ENCODE data around the gene VWA7. TPM values are rescaled to one million over a fixed set of nuclear protein-coding genes. Genes with fewer than 3 reads are reported as not detected.

The VWA7 gene
- total RNA-seq, 2 experiments from 2014 or later, result 5.2 to 5.7 TPM

DNA sequence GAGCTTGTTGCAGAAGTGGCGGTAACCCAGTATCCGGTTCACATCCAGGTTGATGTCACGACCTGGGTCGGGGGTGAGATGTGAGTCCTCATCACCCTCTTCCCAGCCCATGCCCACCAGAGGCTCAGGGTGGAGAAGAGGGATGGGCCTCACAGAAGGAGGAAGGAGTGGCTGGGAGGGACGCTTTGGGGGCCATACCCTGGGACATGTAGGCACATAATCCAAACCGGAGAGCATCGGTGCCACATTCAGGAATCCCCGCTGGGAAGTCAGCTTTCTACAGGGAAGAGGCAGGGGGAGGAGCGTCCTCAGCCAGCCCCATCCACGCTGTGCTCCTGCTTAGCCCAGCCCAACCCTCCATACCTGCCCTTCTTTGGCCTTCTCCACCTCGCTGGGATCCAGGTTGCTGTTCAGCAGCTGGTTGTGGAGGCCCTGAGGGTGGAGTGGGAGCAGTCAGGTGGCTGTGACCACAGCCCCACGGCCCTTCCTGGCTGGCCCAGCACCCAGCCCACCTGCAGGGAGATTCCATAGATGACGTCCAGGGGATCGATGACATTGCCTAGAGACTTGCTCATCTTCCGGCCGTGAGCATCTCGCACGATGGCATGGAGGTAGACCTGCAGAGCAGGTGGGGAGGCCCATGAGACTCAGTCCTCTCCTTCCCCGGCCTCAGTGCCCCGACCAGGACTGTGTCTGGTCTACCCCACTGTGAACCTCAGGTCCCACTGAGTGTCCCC lies 3.5 kb upstream of the VWA7 start:
- POLR2A ChIA-PET, result interaction anchor here (1.0 to 1.4 kb wide), 3 partner anchors 11 to 55 kb away, joined by 3 to 4 read pairs (median 4); no protein-coding TSS in a partner anchor
- DNase-seq, result no peak
- ATAC-seq (ENCODE audit: low read depth), result no peak
- Mint-ChIP-seq H3K27ac (no peak overlapping the region), H3K36me3 (peaks cover 14% of the 10 kb centered on the region), H3K4me1 (peaks cover 13% of the 10 kb centered on the region), H3K4me3 (no peak overlapping the region), H3K27me3 (no peaks in the 10 kb centered on the region), H3K9me3 (no peaks in the 10 kb centered on the region)

GRCh38 chr6:31779908-31780307 lies 2.8 kb upstream of the VWA7 start:
- peaks cover 19% of the 10 kb centered on the region for H3K4me1 Mint-ChIP-seq
- POLR2A ChIA-PET, result interaction anchor here (1.0 kb wide), 1 partner anchor 56 kb away, joined by 4 read pairs; no protein-coding TSS in a partner anchor
- no peak overlapping the region for H3K27ac Mint-ChIP-seq
- peaks cover 14% of the 10 kb centered on the region for H3K36me3 Mint-ChIP-seq
- no peaks in the 10 kb centered on the region for H3K9me3 Mint-ChIP-seq
- ATAC-seq (ENCODE audit: low read depth), result no peak
- no peaks in the 10 kb centered on the region for H3K27me3 Mint-ChIP-seq
- H3K4me3 Mint-ChIP-seq, result no peak overlapping the region
- DNase-seq, result no peak

DNA sequence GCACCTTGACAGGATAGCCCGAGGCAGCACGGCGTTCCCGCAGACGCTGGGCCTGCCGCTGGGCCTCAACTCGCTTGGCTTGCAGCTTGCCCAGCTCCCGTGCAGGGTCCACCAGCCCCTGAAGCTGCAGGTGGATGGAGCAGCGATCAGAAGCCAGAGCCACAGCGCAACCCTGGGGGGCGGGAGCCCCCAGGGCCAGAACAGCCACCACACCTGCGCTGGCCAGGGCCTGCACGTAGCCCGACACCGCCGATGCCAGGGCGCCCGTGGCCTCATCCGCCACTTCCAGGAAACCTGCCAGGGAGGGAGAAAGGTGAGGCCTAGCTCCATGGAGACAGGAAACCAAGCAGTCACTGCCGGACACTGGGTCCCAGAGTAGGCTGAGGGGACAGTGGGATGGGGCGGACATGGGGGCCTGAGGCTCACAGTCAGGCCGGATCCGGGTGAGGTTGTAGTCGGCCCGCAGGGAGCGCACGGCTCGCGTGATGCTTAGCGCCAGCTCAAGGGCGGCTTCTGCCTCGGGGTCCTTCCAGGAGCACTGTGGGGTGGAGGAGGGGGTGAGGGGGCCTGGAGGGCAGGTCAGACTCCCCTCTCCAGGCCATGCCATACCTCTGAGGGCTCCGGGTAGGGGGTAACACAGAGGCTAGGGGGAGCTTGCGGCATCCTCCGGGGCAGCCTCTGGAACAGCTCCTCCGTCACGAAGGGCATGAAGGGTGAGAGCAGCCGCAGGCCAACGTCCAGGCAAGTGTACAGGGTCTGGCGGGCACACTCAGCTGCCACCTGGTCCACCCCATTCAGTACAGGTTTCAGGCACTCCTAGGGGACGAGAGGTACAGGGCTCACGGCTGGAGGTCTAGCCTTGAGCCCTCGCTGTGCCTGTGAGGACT lies 2.1 kb upstream of the VWA7 start:
- DNase-seq, result no peak
- POLR2A ChIA-PET, result interaction anchor here (0.7 to 1.0 kb wide), 2 partner anchors 42 to 56 kb away, joined by 3 to 4 read pairs; partner anchors contain the start of gene CLIC1
- ATAC-seq (ENCODE audit: low read depth), result no peak
- Mint-ChIP-seq H3K4me1 (peaks cover 19% of the 10 kb centered on the region), H3K36me3 (peaks cover 9% of the 10 kb centered on the region), H3K9me3 (no peaks in the 10 kb centered on the region), H3K27ac (no peak overlapping the region), H3K27me3 (no peaks in the 10 kb centered on the region), H3K4me3 (no peak overlapping the region)

DNA sequence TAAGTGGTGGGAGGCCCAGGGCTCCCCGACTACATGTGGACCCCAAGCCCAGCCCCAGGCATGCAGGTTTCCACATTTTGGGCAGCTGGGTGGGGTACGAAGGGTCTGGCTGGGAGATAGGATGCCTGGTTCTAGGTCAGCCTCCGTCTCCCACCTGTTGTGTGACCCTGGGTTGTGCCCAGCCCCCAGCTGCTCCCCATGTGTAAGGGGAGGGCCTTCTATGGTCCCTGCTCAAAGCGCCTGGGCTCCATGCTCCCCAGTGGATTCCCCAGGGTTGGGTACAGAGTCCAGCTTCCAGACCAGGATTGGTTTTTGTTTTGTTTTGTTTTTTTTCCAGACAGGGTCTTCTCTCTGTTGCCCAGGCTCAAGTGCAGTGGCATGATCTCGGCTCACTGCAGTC lies 1.1 kb upstream of the VWA7 start:
- Mint-ChIP-seq H3K27ac (peak overlapping the region; percentile 16), H3K4me3 (no peak overlapping the region), H3K27me3 (no peaks in the 10 kb centered on the region), H3K4me1 (peaks cover 19% of the 10 kb centered on the region), H3K36me3 (peaks cover 5% of the 10 kb centered on the region), H3K9me3 (no peaks in the 10 kb centered on the region)
- no peak for DNase-seq
- ATAC-seq (ENCODE audit: low read depth), result no peak
- POLR2A ChIA-PET, result interaction anchor here (1.3 to 2.2 kb wide), 2 partner anchors 9 to 18 kb away, joined by 3 to 7 read pairs; no protein-coding TSS in a partner anchor

DNA sequence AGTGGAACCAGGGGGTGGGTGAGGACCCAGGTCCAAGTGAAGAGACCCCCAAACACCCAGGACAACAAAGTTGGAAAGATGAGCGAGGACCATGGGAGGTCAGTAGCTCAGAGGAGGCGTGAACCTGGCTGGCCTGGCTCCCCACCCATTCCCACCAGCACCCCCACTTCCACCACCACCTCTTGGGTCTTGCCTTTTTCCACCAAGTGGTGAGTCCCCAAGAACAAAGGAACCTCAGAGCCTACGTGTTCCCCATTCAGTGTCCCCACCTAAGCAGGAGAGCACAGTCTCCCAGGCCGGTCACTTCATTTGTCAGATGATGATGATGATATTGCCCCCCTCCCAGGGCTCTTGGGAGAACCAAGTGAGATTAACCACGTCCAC lies 531 bp upstream of the VWA7 start:
- H3K27me3 Mint-ChIP-seq, result no peaks in the 10 kb centered on the region
- no peaks in the 10 kb centered on the region for H3K9me3 Mint-ChIP-seq
- H3K4me1 Mint-ChIP-seq, result peaks cover 22% of the 10 kb centered on the region
- ATAC-seq (ENCODE audit: low read depth) (no peak), DNase-seq (no peak)
- no peak overlapping the region for H3K4me3 Mint-ChIP-seq
- POLR2A ChIA-PET, result interaction anchor here (0.5 to 2.2 kb wide), 6 partner anchors 9 to 97 kb away, joined by 3 to 7 read pairs (median 4); partner anchors contain the start of genes LSM2, LY6G5C and MSH5
- H3K36me3 Mint-ChIP-seq, result peaks cover 2% of the 10 kb centered on the region
- peak overlapping the region; percentile 87 for H3K27ac Mint-ChIP-seq

- peak; percentile 28 for ATAC-seq (ENCODE audit: low read depth)
- Mint-ChIP-seq H3K36me3 (peaks cover 2% of the 10 kb centered on the region), H3K4me1 (peaks cover 27% of the 10 kb centered on the region), H3K4me3 (peak overlapping the region; percentile 69), H3K27me3 (no peaks in the 10 kb centered on the region), H3K27ac (peak overlapping the region; percentile 87), H3K9me3 (no peaks in the 10 kb centered on the region)
- DNase-seq, result no peak
- POLR2A ChIA-PET, result interaction anchor here (1.0 to 2.2 kb wide), 5 partner anchors 20 to 41 kb away, joined by 3 to 7 read pairs (median 3); partner anchors contain the start of genes HSPA1A, HSPA1L and LSM2
Observed at GRCh38 chr6:31776485-31776988, 591 bp downstream of the VWA7 start.

DNA sequence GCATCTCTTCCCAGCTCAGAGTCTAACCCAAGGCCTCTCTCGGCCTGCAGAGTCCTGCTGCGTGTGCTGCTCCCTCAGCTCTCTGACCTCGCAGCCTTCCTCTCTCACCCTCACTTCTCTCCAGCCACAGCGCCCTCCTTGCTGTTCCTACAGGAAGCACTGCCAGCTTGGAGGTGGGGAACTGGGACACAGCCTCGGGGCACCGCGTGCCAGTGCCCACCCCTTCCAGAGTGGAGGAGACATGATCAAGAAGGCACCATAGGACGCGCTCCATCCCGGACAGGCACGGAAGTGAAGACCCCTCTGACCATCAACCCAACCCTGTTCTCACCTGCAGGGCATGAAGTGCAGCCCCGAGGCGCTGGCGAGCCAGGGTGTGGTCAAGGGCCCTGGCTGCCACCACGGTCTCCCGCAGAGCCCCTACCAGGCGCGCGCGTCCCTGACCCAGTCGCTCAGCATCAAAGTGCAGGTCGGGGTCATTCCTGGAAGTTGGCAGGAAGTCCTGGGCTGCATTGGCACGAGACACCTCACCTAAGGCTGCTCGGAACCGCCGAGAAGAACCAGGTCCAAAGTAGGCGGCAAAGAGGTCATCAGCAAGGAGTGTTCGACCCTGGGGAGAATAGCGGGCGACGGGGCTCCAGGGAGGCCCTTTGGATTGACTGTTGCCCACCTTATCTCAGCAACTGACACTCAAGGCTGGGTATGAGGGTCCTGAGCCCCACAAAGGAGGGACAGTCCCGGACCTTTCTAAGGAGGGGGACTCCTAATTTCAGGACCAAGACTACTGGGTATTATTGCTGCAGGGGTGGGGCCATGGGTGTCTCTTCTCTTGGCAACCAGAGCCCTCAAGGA lies 1.3 kb downstream of the VWA7 start:
- H3K27ac Mint-ChIP-seq, result peak overlapping the region; percentile 87
- POLR2A ChIA-PET, result interaction anchor here (1.0 to 1.4 kb wide), 4 partner anchors 9 to 40 kb away, joined by 3 to 5 read pairs (median 3); partner anchors contain the start of genes HSPA1A, HSPA1L and LSM2
- peak overlapping the region; percentile 69 for H3K4me3 Mint-ChIP-seq
- no peaks in the 10 kb centered on the region for H3K27me3 Mint-ChIP-seq
- ATAC-seq (ENCODE audit: low read depth) (no peak), DNase-seq (no peak)
- H3K4me1 Mint-ChIP-seq, result peaks cover 33% of the 10 kb centered on the region
- no peaks in the 10 kb centered on the region for H3K9me3 Mint-ChIP-seq
- peaks cover 2% of the 10 kb centered on the region for H3K36me3 Mint-ChIP-seq

- Mint-ChIP-seq H3K36me3 (peaks cover 2% of the 10 kb centered on the region), H3K4me3 (no peak overlapping the region), H3K27ac (peak overlapping the region; percentile 80), H3K4me1 (peaks cover 33% of the 10 kb centered on the region), H3K9me3 (no peaks in the 10 kb centered on the region), H3K27me3 (no peaks in the 10 kb centered on the region)
- DNase-seq (no peak), ATAC-seq (ENCODE audit: low read depth) (no peak)
- POLR2A ChIA-PET, result interaction anchor here (0.8 to 1.4 kb wide), 3 partner anchors 9 to 34 kb away, joined by 3 to 5 read pairs (median 4); partner anchors contain the start of gene VARS1
Observed at GRCh38 chr6:31775184-31775583, 1.9 kb downstream of the VWA7 start.

- no peak for DNase-seq
- H3K27me3 Mint-ChIP-seq, result no peaks in the 10 kb centered on the region
- peaks cover 34% of the 10 kb centered on the region for H3K4me1 Mint-ChIP-seq
- no peak for ATAC-seq (ENCODE audit: low read depth)
- peak overlapping the region; percentile 78 for H3K27ac Mint-ChIP-seq
- H3K36me3 Mint-ChIP-seq, result peaks cover 15% of the 10 kb centered on the region
- no peaks in the 10 kb centered on the region for H3K9me3 Mint-ChIP-seq
- H3K4me3 Mint-ChIP-seq, result peak overlapping the region; percentile 37
- POLR2A ChIA-PET, result interaction anchor here (0.8 to 4.9 kb wide), 5 partner anchors 23 to 202 kb away, joined by 3 to 57 read pairs (median 5); partner anchors contain the start of genes CLIC1 and MSH5
Observed at GRCh38 chr6:31771992-31772358, 5.2 kb downstream of the VWA7 start.

DNA sequence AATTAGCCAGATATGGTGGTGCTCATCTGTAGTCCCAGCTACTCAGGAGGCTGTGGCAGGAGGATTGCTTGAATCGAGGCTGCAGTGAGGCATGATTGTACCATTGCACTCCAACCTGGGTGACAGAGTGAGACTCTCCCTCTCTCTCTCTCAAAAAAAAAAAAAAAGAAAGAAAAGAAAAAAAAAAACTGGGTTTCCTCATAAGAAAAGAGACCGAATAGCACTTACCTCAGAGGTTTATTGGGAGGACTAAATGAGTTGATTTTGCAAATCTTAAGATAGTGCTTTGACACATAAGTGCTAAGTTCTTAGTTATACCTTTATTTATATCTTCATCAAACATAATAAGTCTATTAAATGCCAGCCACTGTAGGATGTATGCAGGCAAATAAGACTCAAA lies 6.3 kb downstream of the VWA7 start:
- Mint-ChIP-seq H3K4me3 (no peak overlapping the region), H3K27me3 (no peaks in the 10 kb centered on the region), H3K9me3 (no peaks in the 10 kb centered on the region), H3K36me3 (peaks cover 17% of the 10 kb centered on the region), H3K4me1 (peaks cover 29% of the 10 kb centered on the region), H3K27ac (peak overlapping the region; percentile 70)
- POLR2A ChIA-PET, result interaction anchor here (0.6 to 4.9 kb wide), 10 partner anchors 10 to 47 kb away, joined by 3 to 57 read pairs (median 5); partner anchors contain the start of genes CLIC1, DDAH2, LSM2 and MSH5
- DNase-seq (no peak), ATAC-seq (ENCODE audit: low read depth) (no peak)

DNA sequence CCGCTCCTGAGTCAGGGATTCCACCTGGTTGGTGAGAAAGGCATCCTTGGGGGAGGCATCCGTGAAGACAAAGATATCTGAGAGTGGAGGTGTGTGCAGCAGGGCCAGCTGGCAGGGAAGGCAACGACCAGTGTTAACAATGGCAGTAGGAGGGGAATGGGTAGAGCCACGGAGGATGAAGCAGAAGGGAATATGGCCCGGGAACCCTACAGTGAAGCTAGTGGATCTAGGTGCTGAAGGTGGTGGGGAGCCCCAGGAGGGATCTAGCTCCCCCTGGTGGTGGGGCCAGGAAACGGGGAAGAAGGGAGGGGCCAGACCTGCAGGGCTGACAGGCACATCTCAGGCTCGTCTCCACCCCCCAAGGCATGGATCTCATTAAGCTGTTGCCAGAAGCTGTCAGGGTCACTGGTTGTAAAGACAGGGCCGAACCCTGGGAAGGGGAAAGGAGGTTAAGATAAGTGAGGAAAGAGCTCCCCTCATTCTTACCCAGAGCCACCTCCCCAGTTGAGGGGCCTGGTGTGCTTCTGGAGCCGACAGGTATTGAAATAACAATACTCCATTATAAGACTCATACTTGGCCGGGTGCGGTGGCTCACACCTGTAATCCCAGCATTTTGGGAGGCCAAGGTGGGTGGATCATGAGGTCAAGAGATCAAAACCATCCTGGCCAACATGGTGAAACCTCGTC lies 7.3 kb downstream of the VWA7 start:
- no peak overlapping the region for H3K4me3 Mint-ChIP-seq
- H3K27me3 Mint-ChIP-seq, result no peaks in the 10 kb centered on the region
- H3K9me3 Mint-ChIP-seq, result no peaks in the 10 kb centered on the region
- peaks cover 23% of the 10 kb centered on the region for H3K4me1 Mint-ChIP-seq
- POLR2A ChIA-PET, result interaction anchor here (0.7 to 4.9 kb wide), 11 partner anchors 11 to 89 kb away, joined by 3 to 57 read pairs (median 3); partner anchors contain the start of genes ABHD16A, CLIC1, DDAH2 and LSM2
- DNase-seq (peak; percentile 86), ATAC-seq (ENCODE audit: low read depth) (peak; percentile 82)
- H3K36me3 Mint-ChIP-seq, result peaks cover 17% of the 10 kb centered on the region
- peak overlapping the region; percentile 6 for H3K27ac Mint-ChIP-seq
